Fibroblast of skin of left quadriceps (primary cell): Measurements from ENCODE around the gene NR2C2.

Experiments used
- DNase-seq, 2 experiments: peaks; one replicate each; pipeline ENCODE4 v3.0.0-alpha.2; 2013; ENCODE audit warnings: low read depth in 2 of 2

Gene NR2C2

GRCh38 chr3:14921034-14921616 is 26.3 kb upstream of the NR2C2 start:
- DNase-seq = peak; percentile 66 to 70

GRCh38 chr3:14921811-14922705 is 25.3 kb upstream of the NR2C2 start:
- DNase-seq = no peak

GRCh38 chr3:14922863-14923262 is 24.5 kb upstream of the NR2C2 start:
- DNase-seq = no peak

GRCh38 chr3:14923476-14923875 is 23.9 kb upstream of the NR2C2 start:
- no peak for DNase-seq

GRCh38 chr3:14925729-14926591 is 21.4 kb upstream of the NR2C2 start:
- peak; percentile 24 to 32 for DNase-seq

GRCh38 chr3:14926592-14926991 is 20.8 kb upstream of the NR2C2 start:
- DNase-seq = no peak

GRCh38 chr3:14927308-14927707 is 20.1 kb upstream of the NR2C2 start:
- no peak for DNase-seq

- no peak for DNase-seq
Measured at GRCh38 chr3:14929310-14930074, 17.9 kb upstream of the NR2C2 start.

GRCh38 chr3:14933820-14934425 is 13.5 kb upstream of the NR2C2 start:
- no peak for DNase-seq

- DNase-seq = no peak
Measured at GRCh38 chr3:14935592-14936345, 11.6 kb upstream of the NR2C2 start.

GRCh38 chr3:14938954-14939353 is 8.4 kb upstream of the NR2C2 start:
- no peak for DNase-seq

- DNase-seq = no peak
Measured at GRCh38 chr3:14941871-14942270, 5.5 kb upstream of the NR2C2 start.

GRCh38 chr3:14943042-14943441 is 4.3 kb upstream of the NR2C2 start:
- no peak for DNase-seq

GRCh38 chr3:14946236-14946635 is 1.1 kb upstream of the NR2C2 start:
- no peak for DNase-seq

GRCh38 chr3:14946739-14947099 is 664 bp upstream of the NR2C2 start:
- DNase-seq = no peak

GRCh38 chr3:14947886-14948608 is 664 bp downstream of the NR2C2 start:
- peak; percentile 92 to 94 for DNase-seq

GRCh38 chr3:14948609-14949038 is 1.2 kb downstream of the NR2C2 start:
- no peak for DNase-seq

- no peak for DNase-seq
Measured at GRCh38 chr3:14949126-14949525, 1.7 kb downstream of the NR2C2 start.

GRCh38 chr3:14950274-14950673 is 2.9 kb downstream of the NR2C2 start:
- no peak for DNase-seq

GRCh38 chr3:14957153-14957552 is 9.8 kb downstream of the NR2C2 start:
- DNase-seq = no peak
